Endothelial cell (in vitro differentiated cells): ENCODE measurements around the gene ZNF536. TPM values are rescaled to one million over a fixed set of nuclear protein-coding genes. Genes with fewer than 3 reads are reported as not detected.

Experiments
- DNase-seq: peaks from one replicate; pipeline ENCODE4 v3.0.0; 2021; ENCODE audit warnings: low spot score
- H3K27ac Mint-ChIP-seq: one replicate; pipeline ENCODE4 v1.8.0; 2021; ENCODE audit warnings: mixed read lengths, inconsistent platforms; ENCODE audit not compliant: unreplicated experiment
- H3K27me3 Mint-ChIP-seq: one replicate; pipeline ENCODE4 v1.8.0; 2021; ENCODE audit warnings: mild to moderate bottlenecking, moderate library complexity, mixed read lengths, inconsistent platforms; ENCODE audit not compliant: unreplicated experiment
- H3K36me3 Mint-ChIP-seq: one replicate; pipeline ENCODE4 v1.8.0; 2021; ENCODE audit warnings: mild to moderate bottlenecking, low read depth, mixed read lengths, inconsistent platforms; ENCODE audit not compliant: unreplicated experiment
- H3K4me1 Mint-ChIP-seq: one replicate; pipeline ENCODE4 v1.8.0; 2021; ENCODE audit warnings: mild to moderate bottlenecking, mixed read lengths, inconsistent platforms; ENCODE audit not compliant: unreplicated experiment
- H3K4me3 Mint-ChIP-seq: one replicate; pipeline ENCODE4 v1.8.0; 2021; ENCODE audit warnings: mild to moderate bottlenecking, mixed read lengths, inconsistent platforms; ENCODE audit not compliant: unreplicated experiment
- H3K9me3 Mint-ChIP-seq: one replicate; pipeline ENCODE4 v1.8.0; 2021; ENCODE audit warnings: mixed read lengths, inconsistent platforms; ENCODE audit not compliant: unreplicated experiment
- total RNA-seq: library from RNA; stranded (reverse); fragmentation: NEBNext Ultra II Directional; extraction: Animal tissue kit (Norgen Biotek cat#: 25700); gene quantifications from one replicate; pipeline ENCODE4 v1.2.1, GENCODE V29; 2021; ENCODE audit not compliant: unreplicated experiment
- TF ChIP-seq, protein P1 (sequence below): fragments of 200-600 bp; sonication (generic); IDR thresholded peaks from one replicate; pipeline ENCODE4 v1.5.0; 2021; ENCODE audit warnings: antibody characterized with exemption; ENCODE audit not compliant: unreplicated experiment

The ZNF536 gene
- total RNA-seq, 1 donor from 2014 or later = 0.33 TPM

DNA sequence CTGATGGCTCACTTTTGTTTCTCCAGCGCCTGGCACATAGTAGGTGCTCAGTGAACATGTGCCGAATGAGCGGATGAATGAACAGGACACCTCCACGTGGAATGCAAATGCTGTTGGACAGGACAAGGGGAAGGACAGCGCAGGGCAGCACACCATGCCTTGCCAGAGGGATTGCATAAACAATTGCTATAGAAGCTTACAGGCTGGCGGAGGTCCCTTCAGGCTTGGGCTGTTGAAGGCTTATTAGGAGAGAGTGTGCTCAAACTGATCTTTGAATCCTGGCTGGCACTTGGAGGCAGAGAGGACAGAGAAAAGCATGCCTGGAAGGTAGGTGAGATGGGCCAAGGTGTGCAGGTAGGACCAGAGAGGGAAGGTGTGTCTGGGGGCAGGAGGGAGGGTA, 35.9 kb upstream of the ZNF536 start:
- TF ChIP-seq, protein P1, sequence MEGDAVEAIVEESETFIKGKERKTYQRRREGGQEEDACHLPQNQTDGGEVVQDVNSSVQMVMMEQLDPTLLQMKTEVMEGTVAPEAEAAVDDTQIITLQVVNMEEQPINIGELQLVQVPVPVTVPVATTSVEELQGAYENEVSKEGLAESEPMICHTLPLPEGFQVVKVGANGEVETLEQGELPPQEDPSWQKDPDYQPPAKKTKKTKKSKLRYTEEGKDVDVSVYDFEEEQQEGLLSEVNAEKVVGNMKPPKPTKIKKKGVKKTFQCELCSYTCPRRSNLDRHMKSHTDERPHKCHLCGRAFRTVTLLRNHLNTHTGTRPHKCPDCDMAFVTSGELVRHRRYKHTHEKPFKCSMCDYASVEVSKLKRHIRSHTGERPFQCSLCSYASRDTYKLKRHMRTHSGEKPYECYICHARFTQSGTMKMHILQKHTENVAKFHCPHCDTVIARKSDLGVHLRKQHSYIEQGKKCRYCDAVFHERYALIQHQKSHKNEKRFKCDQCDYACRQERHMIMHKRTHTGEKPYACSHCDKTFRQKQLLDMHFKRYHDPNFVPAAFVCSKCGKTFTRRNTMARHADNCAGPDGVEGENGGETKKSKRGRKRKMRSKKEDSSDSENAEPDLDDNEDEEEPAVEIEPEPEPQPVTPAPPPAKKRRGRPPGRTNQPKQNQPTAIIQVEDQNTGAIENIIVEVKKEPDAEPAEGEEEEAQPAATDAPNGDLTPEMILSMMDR = no peak
- H3K4me3 Mint-ChIP-seq = no peak overlapping the region
- no peak for DNase-seq
- H3K9me3 Mint-ChIP-seq = no peaks in the 10 kb centered on the region
- no peak overlapping the region for H3K27ac Mint-ChIP-seq
- H3K36me3 Mint-ChIP-seq = no peaks in the 10 kb centered on the region
- H3K4me1 Mint-ChIP-seq = peaks cover 4% of the 10 kb centered on the region
- H3K27me3 Mint-ChIP-seq = no peaks in the 10 kb centered on the region

DNA sequence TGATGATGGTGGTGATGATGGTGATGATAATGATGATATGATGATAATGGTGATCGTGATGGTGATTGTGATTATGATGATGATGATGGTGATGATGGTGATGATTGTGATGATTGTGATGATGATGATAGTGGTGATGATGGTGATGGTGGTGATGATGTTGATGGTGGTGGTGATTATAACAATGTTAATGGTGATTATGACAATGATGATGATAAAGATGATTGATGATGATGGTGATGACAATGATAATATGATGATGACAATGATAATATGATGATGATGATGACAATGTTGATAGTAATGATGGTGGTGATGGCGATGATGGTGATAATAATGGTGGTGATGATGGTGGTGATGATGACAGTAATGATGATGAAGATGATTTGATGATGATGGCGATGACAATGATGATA, 34.1 kb upstream of the ZNF536 start:
- TF ChIP-seq, protein P1 = no peak
- Mint-ChIP-seq H3K9me3 (no peaks in the 10 kb centered on the region), H3K36me3 (no peaks in the 10 kb centered on the region), H3K27ac (no peak overlapping the region), H3K4me1 (peaks cover 4% of the 10 kb centered on the region), H3K27me3 (no peaks in the 10 kb centered on the region), H3K4me3 (no peak overlapping the region)
- DNase-seq = no peak

DNA sequence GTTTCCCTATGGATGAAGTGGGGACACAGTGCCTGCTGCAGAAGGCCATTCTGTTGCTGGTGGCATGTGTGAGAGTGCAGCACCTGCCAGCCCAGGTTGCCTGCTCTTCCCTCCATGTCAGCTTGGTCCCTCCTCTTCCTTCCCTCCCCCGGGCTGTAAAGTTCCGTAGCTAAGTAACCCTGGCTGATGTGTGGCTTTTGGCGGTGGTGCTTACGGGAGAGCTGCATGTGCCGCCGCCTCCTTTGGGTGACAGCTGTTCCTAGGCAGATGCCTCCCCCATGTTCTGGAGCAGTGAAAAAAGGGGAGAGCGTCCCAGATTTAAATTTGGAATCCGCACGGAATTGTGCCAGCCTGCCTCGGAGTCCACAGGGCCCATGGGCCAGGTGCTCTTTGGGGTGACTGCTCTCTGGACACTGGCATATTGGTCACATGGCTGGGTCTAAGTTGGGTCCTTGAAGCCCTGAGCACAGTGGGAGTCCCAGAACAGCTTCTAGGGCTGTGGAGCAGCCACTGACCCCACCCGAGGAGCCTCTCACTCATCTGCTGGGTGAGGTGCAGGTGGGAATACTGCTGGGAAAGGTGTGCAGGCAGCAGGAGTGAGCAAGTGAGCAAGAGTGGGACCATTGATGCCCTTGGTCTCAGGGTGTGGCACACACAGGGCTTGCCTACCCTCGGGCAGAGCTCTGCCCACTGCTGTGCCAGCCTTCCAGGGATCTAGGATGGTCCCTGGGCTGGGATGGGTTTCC, 33.1 kb upstream of the ZNF536 start:
- TF ChIP-seq, protein P1 = no peak
- DNase-seq = no peak
- H3K9me3 Mint-ChIP-seq = no peaks in the 10 kb centered on the region
- no peaks in the 10 kb centered on the region for H3K27me3 Mint-ChIP-seq
- H3K36me3 Mint-ChIP-seq = no peaks in the 10 kb centered on the region
- no peaks in the 10 kb centered on the region for H3K4me1 Mint-ChIP-seq
- no peak overlapping the region for H3K4me3 Mint-ChIP-seq
- H3K27ac Mint-ChIP-seq = no peak overlapping the region

DNA sequence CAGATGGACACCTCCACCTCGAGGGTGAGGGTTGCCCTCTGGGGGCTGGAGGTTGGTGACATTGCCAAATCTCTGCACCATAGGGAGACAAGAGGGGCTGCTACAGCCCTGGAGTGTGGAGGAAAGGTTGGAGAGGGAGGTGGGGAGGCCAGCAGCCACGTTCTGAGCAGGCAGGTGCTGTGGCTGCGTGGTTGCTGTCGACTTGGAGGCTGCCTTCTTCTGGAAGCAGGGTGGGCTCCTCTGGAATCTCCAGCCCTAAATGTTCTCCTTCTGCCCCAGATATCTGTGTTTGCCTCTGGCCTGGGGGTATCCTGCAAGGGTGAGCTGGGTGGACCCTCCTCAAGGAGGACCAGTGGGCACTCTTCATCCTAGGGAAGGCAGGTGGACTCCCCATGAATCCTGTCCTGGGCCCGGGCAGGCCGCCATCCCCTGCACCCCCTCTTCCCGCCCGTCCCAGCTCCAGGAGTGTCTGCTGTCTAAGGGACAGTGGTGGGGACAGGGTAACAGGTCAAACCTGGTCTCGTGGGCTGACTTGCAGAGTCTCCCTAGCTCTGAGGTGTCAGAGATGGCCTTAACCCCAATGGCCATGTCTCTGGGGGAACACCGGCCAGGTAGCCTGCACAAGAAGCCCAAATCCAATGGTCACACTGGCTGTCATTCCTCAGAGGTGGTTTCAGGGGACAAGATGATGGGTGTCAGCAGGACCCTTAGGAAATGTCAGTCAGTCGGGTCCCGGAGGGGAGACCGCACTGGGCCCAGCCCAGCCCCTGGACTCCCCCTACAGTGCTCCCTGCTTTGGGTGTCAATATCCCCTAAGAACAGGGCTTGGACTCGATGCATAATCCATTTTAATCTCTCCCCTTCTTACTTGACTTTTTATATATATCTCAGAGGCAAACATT, 32.3 kb upstream of the ZNF536 start:
- Mint-ChIP-seq H3K4me1 (no peaks in the 10 kb centered on the region), H3K4me3 (no peak overlapping the region), H3K9me3 (no peaks in the 10 kb centered on the region), H3K27ac (no peak overlapping the region), H3K36me3 (no peaks in the 10 kb centered on the region), H3K27me3 (no peaks in the 10 kb centered on the region)
- TF ChIP-seq, protein P1 = no peak
- no peak for DNase-seq
